OCI-LY7 (cell line): ENCODE data around the gene POU3F2.

Experiments used
- CTCF ChIP-seq: fragments of 200-600 bp; sonication (generic); conservative IDR thresholded peaks from 2 replicates; pipeline ENCODE4 v1.5.1; 2014; ENCODE audit warnings: mild to moderate bottlenecking, antibody characterized with exemption, low read length, moderate library complexity, mixed read lengths
- EZH2phosphoT487 ChIP-seq: fragments of 200-600 bp; sonication (generic); IDR thresholded peaks from 2 replicates; pipeline ENCODE4 v1.6.1; 2018; ENCODE audit warnings: low read depth, borderline replicate concordance, mild to moderate bottlenecking, mixed run types, antibody characterized with exemption, low read length, moderate library complexity, mixed read lengths

- TF ChIP-seq CTCF (no peak), EZH2phosphoT487 (no peak)
Measured at GRCh38 chr6:98840996-98841513, 6.7 kb downstream of the POU3F2 start.
